ENCODE data around the gene CEBPZOS.

- TF ChIP-seq CTCF (IDR thresholded peaks at IDR 0.05) (no peak), POLR2AphosphoS5 (IDR thresholded peaks at IDR 0.05) (no peak), EP300 (IDR thresholded peaks at IDR 0.05) (no peak)
Measured at GRCh38 chr2:37148325-37148724, 48.0 kb upstream of the CEBPZOS start.

All from stomach (tissue), 4 donors.